IPS-11a (cell line): ENCODE measurements around the gene HSPA1B.

Source experiments
- H3K4me3 ChIP-seq: one replicate; pipeline ENCODE4 v1.5.1; 2013; ENCODE audit warnings: low read depth, low read length, control low read depth

The HSPA1B gene

DNA sequence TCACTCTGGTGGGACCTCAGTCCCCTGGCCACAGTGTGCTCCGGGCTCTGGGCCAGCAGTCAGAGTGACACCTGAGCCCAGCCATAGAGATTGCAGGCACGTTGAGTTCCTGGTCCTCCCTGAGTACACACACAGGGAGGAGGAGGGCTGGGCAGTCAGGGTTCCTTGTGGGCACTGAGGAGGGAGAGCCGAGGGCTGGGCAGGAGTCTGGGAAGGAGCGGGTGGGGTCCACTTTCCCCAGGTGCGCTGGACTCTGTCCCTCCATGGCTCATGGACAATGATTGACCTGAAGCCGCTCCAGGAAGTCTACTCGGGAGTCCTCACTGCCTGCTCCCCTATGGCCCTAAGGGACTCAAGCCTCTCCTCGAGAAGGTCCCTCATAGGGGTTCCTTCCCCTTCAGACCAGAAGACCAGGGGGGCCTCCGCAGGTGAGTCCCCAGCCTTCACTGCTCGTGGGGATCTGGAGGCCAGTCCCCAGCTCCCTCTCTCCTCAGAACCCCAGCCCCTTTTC lies 50.2 kb downstream of the HSPA1B start:
- no peak overlapping the region for H3K4me3 ChIP-seq

DNA sequence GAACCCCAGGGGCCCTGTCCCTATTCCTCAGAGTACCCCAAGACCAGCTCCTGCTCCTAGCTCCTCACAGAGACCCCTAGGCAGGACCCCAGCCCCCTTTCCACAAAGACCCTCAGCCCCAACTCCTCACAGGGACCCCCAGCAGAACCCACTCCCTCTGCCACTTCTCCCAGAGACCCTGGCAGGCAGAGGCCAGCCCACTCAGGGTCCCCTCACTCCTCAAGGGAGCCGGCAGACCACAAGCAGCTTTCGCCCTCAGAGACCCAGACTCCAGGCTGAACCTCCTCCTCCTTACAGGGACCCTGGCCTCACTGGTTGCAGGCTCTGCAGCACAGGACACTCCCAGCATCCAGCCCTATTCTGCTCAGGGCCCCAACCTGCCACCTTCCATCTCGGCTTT lies 50.7 kb downstream of the HSPA1B start:
- H3K4me3 ChIP-seq: no peak overlapping the region

DNA sequence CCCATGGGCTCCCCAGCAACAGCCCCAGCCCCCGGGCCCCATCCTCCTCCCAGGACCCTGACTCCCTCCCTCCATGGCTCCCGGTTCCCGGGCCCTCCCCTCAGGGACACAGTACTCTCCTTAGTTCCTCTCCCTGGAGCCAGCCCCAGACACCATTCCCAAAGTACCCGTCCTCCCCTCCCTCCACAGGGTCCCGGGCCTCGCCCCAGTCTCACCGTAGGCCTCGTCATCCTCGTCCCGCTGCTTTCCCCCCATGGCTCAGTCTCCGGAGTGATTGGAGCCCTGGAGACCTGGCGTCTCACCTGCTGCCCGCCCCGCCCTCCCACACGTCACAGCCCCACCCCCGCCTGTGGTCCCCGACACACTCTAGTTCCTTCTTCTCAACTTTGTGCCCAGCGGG lies 51.2 kb downstream of the HSPA1B start, which contains the start of gene SLC44A4:
SLC44A4 (minus strand) TSS at position 272 of the 400 bp plus-strand sequence; CDS start at position 255, 17 bp downstream.
- H3K4me3 ChIP-seq: no peak within 1 kb of the TSS

DNA sequence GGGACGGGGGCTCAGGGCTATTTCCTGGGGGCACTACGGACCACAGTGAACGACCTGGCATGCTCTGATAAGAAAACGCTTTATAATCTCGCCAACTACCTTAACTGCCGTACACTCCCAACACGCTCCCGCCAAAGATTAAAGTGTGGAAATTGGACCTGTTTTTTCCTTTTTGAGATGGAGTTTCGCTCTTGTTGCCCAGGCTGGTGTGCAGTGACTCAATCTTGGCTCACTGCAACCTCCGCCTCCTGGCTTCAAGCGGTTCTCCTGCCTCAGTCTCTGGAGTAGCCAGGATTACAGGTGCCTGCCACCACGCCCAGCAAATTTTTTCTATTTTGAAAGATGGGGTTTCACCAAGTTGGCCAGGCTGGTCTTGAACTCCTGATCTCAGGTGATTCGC lies 51.6 kb downstream of the HSPA1B start:
- H3K4me3 ChIP-seq: no peak overlapping the region
